Brain pericyte (primary cell): ENCODE results near the gene RNF223.
"Not testable (repeated sequence)": the region's sequence is repeated elsewhere in the genome, so short reads cannot be mapped to it uniquely, and the experiment has no call there.

Experiments
- DNase-seq: peaks from one replicate; pipeline ENCODE4 v3.0.0-alpha.2; 2012; ENCODE audit warnings: low read depth, low spot score

The RNF223 gene

DNA sequence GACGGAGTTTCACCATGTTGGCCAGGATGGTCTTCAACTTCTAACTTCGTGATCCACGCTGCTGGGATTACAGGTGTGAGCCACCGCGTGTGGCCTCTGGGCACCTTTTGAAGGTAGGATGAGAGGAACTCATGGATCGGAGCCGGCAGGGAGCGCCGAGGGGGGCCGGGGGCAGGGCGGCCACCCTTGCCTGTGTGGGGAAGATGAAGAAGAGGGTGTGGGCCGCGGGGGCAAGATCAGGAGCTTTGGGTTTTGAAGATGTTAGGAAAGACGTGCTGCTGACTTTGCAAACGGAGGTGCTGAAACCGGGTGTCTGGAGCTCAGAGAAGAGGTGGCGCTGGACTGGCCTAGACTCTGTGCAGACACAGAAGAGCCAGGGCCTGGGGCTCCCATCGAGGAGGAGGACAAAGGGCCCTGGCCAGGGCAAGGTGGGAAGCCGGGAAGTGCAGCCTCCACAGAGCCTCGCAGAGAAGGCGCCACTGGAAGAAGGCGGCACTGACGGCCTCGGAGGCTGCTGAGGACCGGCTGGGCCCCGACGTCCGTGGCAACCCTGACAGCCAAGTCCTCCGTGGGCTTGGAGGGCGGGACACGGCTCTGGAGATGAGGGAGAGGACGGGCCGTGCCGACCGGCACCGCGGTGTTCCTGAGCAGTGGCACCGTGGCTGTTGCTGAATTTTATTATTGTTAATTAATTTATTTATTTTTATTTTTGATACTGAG is 13.7 kb downstream of the RNF223 start:
- no peak for DNase-seq

DNA sequence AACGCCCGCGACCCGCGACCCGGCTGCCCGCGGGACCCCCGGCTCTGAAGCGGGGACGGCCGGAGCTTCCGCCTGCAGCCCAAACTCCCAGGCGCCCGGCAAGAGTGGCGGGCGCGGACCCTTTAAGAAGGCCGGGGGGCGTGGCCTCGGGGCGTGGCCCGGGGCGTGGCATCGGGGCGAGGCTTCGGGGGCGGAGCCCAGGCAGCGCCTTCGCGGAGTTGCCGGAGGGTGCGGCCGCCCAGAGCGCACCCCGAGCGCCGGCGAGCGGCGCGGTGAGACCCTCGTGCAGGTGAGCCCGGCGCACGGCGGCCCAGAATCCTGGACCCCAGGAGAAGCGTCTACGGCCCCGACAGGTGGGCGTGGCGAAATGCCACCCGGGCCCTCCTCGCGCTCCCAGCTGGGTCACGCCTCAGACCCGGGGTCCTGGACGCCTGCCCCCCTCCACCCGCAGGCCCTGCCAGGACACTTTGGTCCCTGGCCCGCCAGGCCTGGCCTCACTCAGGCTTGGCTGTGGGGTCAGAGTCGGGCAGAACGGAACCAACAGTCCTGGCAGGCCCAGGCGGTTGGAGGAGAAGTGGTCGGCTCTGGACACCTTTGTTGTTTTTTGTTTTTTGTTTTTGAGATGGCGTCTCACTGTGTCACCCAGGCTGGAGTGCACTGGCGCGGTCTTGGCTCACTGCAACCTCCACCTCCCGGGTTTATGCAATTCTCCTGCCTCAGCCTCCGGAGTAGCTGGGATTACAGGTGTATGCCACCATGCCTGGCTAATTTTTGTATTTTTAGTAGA is 14.4 kb downstream of the RNF223 start:
- DNase-seq: no peak

DNA sequence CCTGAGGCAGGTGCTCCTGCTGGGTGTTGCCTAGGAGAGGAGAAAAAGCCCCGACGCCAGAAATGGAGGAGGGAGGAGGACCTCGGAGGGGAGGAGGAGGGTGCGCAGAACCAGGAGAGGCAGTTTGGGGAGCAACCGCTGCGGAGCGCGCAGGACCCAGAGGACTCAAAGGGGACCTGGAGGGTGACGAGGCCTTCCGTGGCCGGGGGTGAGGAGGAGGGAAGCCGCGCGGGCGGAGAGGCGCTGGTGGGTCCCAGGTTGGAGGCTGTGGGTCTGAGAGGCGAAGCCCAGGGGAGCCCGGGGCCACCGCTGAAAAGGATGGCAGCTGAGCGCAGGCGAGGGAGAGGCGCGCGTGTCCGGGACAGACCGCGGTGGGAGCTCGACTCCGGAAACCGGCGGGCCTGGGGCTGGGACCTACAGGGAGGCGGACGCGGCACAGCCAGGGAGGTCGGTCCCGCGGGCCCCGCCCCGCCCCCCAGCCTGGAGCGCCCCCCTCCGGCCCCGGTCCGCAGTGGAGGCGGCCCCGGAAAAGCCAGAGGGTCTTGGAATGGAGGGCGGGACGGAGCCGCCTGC is 15.1 kb downstream of the RNF223 start:
- no peak for DNase-seq

DNA sequence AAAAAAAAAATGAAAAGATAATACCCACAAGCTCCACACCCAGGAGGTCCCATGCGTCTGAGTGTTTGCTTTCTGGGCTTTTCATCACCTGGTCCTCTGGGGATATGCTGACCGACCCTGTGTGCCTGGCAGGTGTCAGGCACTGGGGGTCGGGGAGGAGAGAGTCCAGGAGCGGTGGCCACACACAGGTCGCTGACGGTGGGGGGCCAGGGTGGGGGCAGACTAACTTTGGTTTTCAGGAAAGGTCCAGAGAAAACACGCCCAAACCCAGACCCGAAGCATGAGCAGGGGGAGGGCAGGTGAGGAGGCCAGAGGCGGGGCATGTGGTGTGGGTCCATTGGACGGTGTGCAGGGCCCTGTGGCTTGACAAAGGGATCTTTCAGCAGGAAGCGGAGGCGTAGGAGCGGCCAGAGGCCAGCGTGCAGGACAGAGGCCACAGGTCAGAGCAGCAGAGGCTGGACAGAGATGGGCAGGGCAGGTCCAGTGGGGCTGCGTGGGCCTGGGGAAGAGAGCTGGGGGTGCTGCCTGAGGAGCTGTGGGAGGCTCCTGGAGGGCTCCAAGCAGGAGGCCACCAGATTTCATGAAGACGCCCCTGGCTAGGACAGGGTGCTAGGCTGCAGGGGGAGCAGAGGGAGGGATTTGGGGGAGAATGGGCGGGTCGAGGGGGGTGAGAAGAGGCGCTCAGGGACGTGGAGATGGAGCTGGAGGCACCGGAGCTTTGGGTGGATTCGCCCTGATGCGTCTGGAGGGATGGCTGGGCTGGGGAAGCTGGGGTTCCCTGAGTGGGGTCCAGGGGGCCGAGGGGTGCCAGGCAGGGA is 15.8 kb downstream of the RNF223 start:
- DNase-seq: no peak

DNA sequence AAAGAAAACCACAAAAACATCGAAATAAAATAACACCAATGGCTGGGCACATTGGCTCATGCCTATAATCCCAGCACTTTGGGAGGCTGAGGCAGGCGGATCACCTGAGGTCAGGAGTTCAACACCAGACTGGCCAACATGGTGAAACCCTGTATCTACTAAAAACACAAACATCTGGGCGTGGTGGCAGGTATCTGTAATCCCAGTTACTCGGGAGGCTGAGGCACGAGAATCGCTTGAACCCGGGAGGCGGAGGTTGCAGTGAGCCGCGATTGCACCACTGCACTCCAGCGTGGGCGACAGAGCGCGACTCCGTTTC is 16.4 kb downstream of the RNF223 start:
- not testable (repeated sequence) for DNase-seq

DNA sequence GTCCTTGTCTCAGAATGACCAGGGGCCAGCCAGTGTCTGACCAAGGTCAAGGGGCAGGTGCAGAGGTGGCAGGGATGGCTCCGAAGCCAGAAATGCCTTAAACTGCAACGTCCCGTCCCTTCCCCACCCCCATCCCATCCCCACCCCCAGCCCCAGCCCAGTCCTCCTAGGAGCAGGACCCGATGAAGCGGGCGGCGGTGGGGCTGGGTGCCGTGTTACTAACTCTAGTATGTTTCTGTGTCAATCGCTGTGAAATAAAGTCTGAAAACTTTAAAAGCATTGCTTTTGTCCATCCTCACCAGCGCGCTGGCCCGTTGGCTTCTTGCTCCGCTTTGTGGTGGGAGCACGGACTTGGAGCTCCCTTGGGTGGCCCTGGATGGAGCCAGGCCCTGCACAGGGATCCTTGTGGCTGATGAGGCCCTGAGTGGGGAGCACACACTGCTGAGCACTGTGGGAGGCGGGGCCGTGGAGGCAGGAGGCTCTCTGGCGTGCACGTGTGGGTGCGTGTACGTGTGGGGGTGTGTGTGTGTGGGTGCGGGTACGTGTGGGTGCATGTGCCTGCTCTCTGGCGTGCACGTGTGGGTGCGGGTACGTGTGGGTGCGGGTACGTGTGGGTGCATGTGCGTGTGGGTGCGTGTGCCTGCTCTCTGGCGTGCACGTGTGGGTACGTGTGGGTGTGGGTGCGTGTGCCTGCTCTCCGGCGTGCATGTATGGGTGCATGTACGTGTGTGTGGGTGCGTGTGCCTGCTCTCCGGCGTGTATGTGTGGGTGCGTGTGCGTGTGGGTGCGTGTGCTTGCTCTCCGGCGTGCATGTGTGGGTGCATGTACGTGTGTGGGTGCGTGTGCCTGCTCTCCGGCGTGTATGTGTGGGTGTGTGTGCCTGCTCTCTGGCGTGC is 18.0 kb downstream of the RNF223 start:
- no peak for DNase-seq

DNA sequence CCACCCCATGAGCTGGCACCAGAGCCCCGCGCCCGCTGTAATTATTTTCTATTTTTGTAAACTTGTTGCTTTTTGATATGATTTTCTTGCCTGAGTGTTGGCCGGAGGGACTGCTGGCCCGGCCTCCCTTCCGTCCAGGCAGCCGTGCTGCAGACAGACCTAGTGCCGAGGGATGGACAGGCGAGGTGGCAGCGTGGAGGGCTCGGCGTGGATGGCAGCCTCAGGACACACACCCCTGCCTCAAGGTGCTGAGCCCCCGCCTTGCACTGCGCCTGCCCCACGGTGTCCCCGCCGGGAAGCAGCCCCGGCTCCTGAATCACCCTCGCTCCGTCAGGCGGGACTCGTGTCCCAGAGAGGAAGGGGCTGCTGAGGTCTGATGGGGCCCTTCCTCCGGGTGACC is 19.1 kb downstream of the RNF223 start:
- no peak for DNase-seq

DNA sequence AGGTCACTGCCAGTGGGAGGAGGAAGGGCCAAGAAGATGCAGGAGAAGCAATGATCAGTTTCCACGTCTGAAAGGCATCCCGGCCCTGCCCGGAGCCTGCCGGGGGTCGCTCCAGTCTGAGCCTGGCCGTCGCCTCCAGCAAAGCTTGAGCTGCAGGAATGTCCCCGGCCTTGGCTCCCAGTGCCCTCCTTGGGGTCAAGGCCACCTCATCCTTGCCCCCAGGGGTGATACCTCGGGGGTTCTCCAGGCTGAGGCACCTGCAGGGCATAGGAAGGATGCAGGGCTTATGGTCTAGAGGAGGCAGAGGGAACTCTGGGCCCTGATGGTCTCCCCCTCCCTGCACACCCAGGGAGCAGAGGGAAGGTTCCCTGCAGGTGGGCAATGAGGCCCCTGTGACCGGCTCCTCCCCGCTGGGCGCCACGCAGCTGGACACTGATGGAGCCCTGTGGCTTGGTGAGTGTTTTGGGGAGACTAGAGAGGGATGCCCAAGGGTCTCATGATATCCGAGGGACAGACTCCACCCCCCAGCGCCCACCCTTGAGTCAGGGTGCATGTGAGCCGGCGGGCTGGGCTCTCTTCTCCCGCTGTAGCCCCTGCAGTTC is 19.9 kb downstream of the RNF223 start:
- no peak for DNase-seq

DNA sequence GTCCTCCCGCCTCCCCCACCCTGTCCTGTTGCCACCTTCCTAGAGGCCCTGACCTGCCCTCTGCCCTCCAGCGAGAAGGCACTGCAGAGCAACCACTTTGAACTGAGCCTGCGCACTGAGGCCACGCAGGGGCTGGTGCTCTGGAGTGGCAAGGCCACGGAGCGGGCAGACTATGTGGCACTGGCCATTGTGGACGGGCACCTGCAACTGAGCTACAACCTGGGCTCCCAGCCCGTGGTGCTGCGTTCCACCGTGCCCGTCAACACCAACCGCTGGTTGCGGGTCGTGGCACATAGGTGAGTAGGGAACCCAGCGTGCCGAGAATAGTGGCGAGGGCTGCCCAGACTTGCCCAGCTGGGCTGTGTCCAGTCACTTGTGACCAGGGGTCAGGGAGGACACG is 20.4 kb downstream of the RNF223 start:
- no peak for DNase-seq

DNA sequence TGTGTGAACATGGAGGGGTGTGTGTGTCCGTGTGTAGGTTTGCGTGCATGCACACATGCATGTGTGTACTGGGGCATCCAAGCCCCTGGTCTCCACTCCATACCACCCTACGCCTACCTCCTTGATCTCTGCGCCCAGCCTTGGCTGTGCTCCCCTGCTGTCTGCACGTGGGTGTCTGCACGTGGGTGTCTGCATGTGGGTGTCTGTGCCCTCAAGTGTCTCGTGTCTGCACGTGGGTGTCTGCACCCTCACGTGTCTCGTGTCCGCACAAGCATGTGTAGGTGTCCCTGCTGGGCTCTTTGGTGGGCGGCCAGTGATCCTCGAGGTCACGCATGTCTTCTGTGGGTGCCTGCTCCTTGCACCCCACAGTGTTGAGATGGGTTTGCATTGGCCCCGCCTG is 21.1 kb downstream of the RNF223 start:
- no peak for DNase-seq

DNA sequence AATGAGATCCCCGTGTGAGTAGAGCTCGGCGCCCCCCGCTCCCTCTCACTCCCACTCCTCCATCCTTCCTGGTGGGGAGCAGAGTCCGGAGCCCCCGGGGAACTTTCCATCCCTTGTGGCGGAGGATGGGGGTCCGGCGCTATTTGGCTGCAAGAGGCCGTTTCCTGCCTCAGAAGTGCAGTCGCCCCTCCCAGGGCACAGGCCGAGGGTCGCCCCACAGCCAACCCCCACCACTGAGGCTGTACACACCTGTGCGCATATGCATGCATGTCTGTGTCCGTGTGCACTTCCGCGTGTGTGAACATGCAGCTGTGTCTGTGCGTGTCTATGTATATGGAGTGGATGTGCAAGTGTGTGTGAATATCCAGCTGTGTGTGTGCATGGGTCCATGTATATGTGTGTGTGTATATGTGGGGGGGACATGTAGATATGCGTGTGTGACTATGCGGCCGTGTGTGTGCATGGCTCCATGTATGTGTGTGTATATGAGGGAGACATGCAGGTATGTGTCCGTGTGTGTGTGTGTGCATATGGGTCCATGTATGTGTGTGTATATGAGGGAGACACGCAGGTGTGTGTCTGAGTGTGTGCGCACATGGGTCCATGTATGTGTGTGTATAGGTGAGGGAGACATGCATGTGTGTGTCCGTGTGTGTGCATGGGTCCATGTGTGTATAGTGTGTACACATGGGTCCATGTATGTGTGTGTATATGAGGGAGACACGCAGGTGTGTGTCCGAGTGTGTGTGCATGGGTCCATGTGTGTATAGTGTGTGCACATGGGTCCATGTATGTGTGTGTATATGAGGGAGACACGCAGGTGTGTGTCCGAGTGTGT is 21.9 kb downstream of the RNF223 start:
- DNase-seq: no peak

DNA sequence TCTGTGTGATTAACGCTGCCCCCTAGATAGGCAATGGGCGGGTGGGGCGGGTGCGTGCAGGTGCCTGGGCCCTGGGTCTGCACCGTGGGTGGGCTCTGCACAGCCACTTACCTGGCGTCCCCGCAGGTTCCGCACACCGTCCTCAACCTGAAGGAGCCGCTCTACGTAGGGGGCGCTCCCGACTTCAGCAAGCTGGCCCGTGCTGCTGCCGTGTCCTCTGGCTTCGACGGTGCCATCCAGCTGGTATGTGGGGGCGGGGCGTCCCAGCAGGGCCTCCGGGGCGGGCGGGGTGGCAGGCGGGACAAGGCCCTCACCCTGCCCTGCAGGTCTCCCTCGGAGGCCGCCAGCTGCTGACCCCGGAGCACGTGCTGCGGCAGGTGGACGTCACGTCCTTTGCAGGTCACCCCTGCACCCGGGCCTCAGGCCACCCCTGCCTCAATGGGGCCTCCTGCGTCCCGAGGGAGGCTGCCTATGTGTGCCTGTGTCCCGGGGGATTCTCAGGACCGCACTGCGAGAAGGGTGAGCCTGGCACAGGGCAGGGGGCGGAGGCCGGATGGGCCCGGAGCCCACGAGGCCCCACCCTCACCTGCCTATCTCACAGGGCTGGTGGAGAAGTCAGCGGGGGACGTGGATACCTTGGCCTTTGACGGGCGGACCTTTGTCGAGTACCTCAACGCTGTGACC is 22.8 kb downstream of the RNF223 start:
- DNase-seq: no peak

DNA sequence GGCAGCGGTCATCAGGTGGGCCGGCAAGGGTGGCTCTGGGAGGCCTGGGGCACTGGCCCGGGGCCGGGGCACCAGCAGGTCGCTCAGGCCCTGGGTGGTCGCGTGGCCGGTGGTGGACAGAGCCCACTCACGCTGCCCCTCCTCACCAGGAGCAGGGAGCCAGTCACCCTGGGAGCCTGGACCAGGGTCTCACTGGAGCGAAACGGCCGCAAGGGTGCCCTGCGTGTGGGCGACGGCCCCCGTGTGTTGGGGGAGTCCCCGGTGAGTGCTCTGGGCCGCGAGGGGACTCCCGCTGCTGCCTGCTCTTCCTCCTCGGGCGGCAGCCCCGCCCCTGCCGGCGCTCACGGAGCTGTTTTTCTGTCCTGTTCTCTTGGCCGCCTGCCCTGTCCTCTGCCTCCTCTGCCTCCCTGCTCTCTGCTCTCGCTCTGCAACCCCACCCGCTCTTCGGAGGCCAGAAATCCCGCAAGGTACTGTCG is 23.5 kb downstream of the RNF223 start:
- no peak for DNase-seq

DNA sequence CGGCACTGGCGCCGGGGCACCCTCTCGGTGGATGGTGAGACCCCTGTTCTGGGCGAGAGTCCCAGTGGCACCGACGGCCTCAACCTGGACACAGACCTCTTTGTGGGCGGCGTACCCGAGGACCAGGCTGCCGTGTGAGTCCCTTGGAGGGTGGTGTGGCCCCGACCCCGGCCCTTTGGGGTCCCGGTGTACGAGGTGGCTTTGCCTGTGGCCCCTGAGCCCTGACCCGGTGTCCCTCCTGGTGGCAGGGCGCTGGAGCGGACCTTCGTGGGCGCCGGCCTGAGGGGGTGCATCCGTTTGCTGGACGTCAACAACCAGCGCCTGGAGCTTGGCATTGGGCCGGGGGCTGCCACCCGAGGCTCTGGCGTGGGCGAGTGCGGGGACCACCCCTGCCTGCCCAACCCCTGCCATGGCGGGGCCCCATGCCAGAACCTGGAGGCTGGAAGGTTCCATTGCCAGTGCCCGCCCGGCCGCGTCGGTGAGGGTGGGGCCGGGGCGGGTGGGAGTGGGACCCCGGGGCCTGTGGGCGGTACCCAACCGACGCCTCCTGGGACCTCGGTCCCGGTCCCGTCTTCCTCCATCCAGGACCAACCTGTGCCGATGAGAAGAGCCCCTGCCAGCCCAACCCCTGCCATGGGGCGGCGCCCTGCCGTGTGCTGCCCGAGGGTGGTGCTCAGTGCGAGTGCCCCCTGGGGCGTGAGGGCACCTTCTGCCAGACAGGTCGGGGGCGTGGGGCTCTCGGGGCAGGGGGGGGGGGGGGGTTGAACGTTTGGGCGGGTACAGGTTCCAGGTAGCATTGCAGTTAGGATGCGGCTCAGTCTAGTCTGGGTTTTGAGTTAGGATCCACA is 24.6 kb downstream of the RNF223 start:
- DNase-seq: no peak

DNA sequence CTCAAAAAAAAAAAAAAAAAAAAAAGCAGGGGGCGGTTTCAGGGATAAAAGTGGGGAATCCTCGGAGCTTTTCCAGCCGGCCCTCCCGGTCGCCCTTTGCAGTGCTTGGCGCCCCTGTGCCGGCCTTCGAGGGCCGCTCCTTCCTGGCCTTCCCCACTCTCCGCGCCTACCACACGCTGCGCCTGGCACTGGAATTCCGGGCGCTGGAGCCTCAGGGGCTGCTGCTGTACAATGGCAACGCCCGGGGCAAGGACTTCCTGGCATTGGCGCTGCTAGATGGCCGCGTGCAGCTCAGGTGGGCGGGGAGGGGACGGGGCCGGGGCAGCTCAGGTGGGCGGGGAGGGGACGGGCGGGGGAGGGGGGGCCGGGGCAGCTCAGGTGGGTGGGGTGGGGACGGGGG is 25.3 kb downstream of the RNF223 start:
- no peak for DNase-seq

DNA sequence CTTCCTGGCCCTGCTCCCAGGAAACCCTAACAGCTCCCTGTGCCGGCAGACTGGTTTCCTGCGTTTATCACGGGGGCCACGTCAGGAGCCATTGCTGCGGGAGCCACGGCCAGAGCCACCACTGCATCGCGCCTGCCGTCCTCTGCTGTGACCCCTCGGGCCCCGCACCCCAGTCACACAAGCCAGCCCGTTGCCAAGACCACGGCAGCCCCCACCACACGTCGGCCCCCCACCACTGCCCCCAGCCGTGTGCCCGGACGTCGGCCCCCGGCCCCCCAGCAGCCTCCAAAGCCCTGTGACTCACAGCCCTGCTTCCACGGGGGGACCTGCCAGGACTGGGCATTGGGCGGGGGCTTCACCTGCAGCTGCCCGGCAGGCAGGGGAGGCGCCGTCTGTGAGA is 26.1 kb downstream of the RNF223 start:
- no peak for DNase-seq

DNA sequence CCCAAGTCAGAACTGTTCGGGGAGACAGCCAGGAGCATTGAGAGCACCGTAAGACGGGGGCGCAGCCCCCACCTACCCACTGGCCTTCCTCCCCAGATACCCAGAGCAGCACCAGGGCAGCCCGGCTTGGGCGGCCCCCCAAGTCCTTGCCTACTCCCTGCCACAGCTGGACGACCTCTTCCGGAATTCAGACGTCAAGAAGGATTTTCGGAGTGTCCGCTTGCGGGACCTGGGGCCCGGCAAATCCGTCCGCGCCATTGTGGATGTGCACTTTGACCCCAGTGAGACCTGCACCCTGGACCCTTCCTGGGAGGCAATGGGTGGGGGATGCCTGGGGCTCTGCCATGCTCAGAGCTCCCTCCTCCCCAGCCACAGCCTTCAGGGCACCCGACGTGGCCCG is 26.7 kb downstream of the RNF223 start:
- DNase-seq: no peak

DNA sequence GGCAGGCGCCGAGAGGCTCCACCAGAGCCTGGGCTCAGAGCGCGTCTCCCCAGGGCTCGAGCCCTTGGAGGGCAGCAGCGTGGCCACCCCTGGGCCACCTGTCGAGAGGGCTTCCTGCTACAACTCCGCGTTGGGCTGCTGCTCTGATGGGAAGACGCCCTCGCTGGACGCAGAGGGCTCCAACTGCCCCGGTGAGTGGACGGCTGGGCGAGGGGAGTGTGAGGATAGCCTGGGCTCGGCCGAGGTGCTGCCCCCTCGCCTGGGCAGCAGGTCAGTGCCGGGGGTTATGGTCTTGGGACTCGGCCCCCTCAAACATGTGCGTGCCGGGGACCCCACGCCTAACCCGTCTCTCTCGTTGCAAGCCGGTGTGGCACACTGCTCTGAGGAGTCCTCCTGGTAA is 27.3 kb downstream of the RNF223 start:
- no peak for DNase-seq
